PFSK-1 (cell line): ENCODE measurements around the gene MAP4K4.

Experiments used
- FOXP2 ChIP-seq: optimal IDR thresholded peaks from 2 replicates; pipeline ENCODE3; 2011; ENCODE audit warnings: borderline replicate concordance, control low read depth, inconsistent platforms; ENCODE audit not compliant: insufficient read depth; ENCODE audit errors: extremely low read length, extremely low read depth
- POLR2AphosphoS5 ChIP-seq: IDR thresholded peaks from 2 replicates; pipeline ENCODE4 v1.6.1; 2012; ENCODE audit warnings: low read depth, mild to moderate bottlenecking, control low read depth, low read length, moderate library complexity
- REST ChIP-seq, 2 experiments: IDR thresholded peaks; 2 replicates each; pipeline versions ENCODE4 v1.6.1 to v1.8.0; 2011 to 2012; ENCODE audit warnings: low read depth in 2 of 2, low read length in 2 of 2, control low read depth in 1 of 2, inconsistent platforms in 1 of 2, mild to moderate bottlenecking in 1 of 2, moderate library complexity in 1 of 2; ENCODE audit not compliant: insufficient read depth in 1 of 2
- SIN3A ChIP-seq: IDR thresholded peaks from 2 replicates; pipeline ENCODE4 v1.6.1; 2012; ENCODE audit warnings: mild to moderate bottlenecking, low read length, moderate library complexity, borderline replicate concordance; ENCODE audit not compliant: insufficient read depth
- TAF1 ChIP-seq: IDR thresholded peaks from 2 replicates; pipeline ENCODE4 v1.6.1; 2012; ENCODE audit warnings: low read length, control low read depth, borderline replicate concordance; ENCODE audit not compliant: insufficient read depth

The MAP4K4 gene

GRCh38 chr2:101823859-101824258, 126.4 kb downstream of the MAP4K4 start:
- TF ChIP-seq REST (IDR thresholded peaks at IDR 0.05; ENCODE audit: insufficient read depth in 1 of 2, low read depth in 2 of 2, low read length in 2 of 2) = no peak
- TF ChIP-seq POLR2AphosphoS5 = no peak
- TF ChIP-seq TAF1 = no peak
- TF ChIP-seq FOXP2 = no peak
- no peak for TF ChIP-seq SIN3A

- TF ChIP-seq POLR2AphosphoS5 = no peak
- no peak for TF ChIP-seq SIN3A
- no peak for TF ChIP-seq TAF1
- TF ChIP-seq REST (IDR thresholded peaks at IDR 0.05; ENCODE audit: insufficient read depth in 1 of 2, low read depth in 2 of 2, low read length in 2 of 2) = no peak
- no peak for TF ChIP-seq FOXP2
These were observed 129.2 kb downstream of the MAP4K4 start for GRCh38 chr2:101826716-101827115.

- TF ChIP-seq POLR2AphosphoS5 (no peak), TAF1 (no peak), FOXP2 (no peak), SIN3A (no peak), REST (IDR thresholded peaks at IDR 0.05; ENCODE audit: insufficient read depth in 1 of 2, low read depth in 2 of 2, low read length in 2 of 2) (no peak)
These were observed 129.7 kb downstream of the MAP4K4 start for GRCh38 chr2:101827246-101827645.

GRCh38 chr2:101828257-101828656, 130.8 kb downstream of the MAP4K4 start:
- TF ChIP-seq REST (IDR thresholded peaks at IDR 0.05; ENCODE audit: insufficient read depth in 1 of 2, low read depth in 2 of 2, low read length in 2 of 2) (no peak), SIN3A (no peak), FOXP2 (no peak), TAF1 (no peak)

- TF ChIP-seq FOXP2 = no peak
- no peak for TF ChIP-seq SIN3A
- TF ChIP-seq REST (IDR thresholded peaks at IDR 0.05; ENCODE audit: insufficient read depth in 1 of 2, low read depth in 2 of 2, low read length in 2 of 2) = no peak
- TF ChIP-seq TAF1 = no peak
- no peak for TF ChIP-seq POLR2AphosphoS5
These were observed 131.3 kb downstream of the MAP4K4 start for GRCh38 chr2:101828673-101829334.
